ENCODE measurements around the gene GPATCH2.
"Not testable (repeated sequence)": the region's sequence is repeated elsewhere in the genome, so short reads cannot be mapped to it uniquely, and the experiment has no call there.

The GPATCH2 gene

DNA sequence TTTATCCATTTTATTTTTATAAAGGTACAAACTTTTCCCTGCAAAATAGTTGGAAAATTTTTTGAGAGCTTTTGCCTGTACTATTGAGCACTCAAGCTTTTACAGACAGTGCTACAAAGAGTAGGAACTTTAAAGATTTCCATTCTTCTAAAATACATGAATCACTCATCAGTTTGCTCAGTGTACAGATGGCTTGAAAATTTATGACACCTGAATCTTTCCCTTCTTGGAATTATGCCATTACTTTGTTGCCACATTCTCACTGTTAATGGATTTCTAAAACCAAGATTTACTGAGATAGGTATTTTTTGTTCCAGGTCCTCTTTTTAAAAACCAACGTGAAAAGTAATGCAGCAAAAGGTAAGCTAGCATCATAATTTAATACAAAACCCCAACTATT is 76.0 kb downstream of the GPATCH2 start:
- Mint-ChIP-seq H3K27ac (no peak overlapping the region), H3K4me1 (no peaks in the 10 kb centered on the region), H3K9me3 (peaks cover 4% of the 10 kb centered on the region), H3K36me3 (no peaks in the 10 kb centered on the region), H3K4me3 (no peak overlapping the region)
- ATAC-seq (no peak), DNase-seq (ENCODE audit: low spot score in 2 of 2) (no peak)

DNA sequence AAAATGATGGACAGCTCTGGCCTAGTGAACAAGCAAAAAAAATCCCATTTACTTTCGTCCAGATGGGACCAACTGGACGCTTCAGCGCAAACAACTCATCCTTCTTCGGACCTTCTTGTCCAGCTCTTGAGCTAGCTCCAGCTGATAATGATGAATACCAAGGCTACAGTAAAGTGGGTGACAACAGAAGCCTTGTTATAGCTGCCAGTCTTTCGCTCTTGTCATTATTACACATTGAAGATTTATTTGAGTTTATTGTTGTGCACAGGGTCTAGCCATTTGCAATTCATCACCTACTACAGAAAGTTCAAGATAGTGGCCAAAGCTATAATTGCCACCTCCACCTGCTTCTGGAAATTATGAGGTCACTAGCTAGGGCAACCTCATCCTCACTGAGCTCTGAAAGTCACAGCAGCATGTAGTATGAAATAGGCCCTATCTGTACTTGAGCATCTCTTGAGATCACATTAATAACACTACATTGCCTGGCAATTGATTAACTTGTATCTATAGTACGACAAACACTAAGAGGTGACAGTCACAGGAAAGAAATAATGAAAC is 76.9 kb downstream of the GPATCH2 start:
- no peak overlapping the region for H3K27ac Mint-ChIP-seq
- no peaks in the 10 kb centered on the region for H3K4me1 Mint-ChIP-seq
- DNase-seq (ENCODE audit: low spot score in 2 of 2) (no peak), ATAC-seq (no peak)
- no peaks in the 10 kb centered on the region for H3K36me3 Mint-ChIP-seq
- H3K4me3 Mint-ChIP-seq: no peak overlapping the region
- peaks cover 3% of the 10 kb centered on the region for H3K9me3 Mint-ChIP-seq

DNA sequence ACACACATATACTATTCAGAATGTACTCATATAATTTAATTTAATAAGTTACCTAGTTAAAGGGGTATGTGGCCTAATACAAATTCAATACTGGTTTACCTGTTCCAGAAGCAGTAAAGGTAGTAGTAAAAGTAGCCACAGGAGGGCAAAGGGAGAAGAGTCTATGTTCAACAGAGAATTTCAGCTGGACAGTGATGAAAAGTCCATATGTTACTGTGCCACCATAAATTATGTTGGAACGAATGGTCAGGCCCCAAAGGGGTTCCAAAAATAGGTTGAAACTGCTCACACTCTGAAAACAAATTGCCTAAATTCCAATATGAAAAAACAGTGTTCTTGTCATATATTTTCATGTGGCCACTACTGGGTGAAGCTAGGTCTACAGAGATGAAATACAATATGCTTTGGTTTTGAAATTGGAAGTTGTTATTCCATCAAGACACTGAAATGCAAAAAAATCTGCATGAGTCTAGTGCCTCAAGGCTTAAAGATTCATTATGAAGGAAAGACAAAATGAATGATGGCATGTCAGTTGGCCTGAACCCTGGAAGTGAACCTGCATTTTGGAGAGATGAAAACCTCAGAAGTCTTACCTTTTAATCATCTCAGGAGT is 78.4 kb downstream of the GPATCH2 start:
- H3K9me3 Mint-ChIP-seq: peaks cover 10% of the 10 kb centered on the region

DNA sequence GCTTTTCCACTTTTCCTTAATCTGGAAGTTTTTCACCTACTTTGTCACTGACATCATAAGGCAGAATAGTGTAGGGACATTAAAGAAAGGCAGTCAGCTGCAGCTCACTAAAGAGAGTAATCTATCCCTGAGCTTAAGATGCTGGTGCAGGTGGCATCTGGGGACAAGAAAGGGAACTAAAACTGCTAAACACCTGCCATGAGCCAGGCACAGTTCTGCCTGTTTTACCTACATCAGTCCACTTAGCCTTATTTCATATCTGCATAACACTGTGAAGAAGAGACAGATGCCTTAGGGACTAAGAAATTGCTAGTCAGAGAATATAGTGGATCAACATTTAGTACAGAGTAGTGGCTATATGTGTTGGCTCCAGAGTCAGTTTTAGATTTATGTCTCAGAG is 88.1 kb downstream of the GPATCH2 start:
- no peak overlapping the region for H3K27ac Mint-ChIP-seq
- ATAC-seq: no peak
- H3K36me3 Mint-ChIP-seq: no peaks in the 10 kb centered on the region
- no peaks in the 10 kb centered on the region for H3K4me1 Mint-ChIP-seq
- no peak overlapping the region for H3K4me3 Mint-ChIP-seq
- peaks cover under 1% of the 10 kb centered on the region for H3K9me3 Mint-ChIP-seq
- DNase-seq (ENCODE audit: low spot score in 2 of 2): no peak

More for the DNA sequence above, 78.4 kb downstream of the GPATCH2 start:
- ATAC-seq: no peak
- no peaks in the 10 kb centered on the region for H3K4me1 Mint-ChIP-seq
- no peak overlapping the region for H3K4me3 Mint-ChIP-seq
- H3K36me3 Mint-ChIP-seq: no peaks in the 10 kb centered on the region
- no peak overlapping the region for H3K27ac Mint-ChIP-seq
- no peak for DNase-seq (ENCODE audit: low spot score in 2 of 2)

DNA sequence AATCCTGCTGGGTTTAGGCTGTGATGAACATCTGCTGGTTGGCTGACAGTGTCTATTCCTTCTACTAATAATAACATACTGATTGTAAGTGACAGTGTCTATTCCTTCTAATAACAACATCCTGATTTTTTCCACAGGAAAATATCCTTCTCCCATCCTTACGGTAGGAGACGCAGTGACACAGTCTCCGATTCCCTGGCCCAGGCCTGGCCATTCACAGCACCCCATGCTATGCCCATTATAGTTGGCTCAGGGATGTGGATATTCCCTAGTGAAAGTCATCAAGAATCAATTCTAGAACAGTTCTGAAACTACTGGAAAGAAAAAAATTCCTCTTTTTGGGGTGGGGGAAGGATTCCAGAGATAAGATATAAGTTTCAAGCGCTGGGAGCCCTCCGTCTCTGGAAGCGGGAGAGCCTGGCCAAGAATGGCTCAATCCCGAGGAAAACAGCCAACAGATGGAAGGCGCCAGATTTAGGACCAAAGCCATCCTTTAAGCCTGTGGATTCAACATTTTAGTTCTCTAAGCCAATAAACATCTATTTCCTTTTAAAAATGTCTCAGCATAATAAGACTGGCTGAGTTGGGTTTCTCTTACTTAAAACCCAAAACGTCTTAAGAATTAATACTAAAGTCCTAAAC is 88.6 kb downstream of the GPATCH2 start:
- Mint-ChIP-seq H3K4me1 (no peaks in the 10 kb centered on the region), H3K36me3 (no peaks in the 10 kb centered on the region), H3K4me3 (no peak overlapping the region), H3K27ac (no peak overlapping the region), H3K9me3 (no peaks in the 10 kb centered on the region)
- ATAC-seq (no peak), DNase-seq (ENCODE audit: low spot score in 2 of 2) (no peak)

DNA sequence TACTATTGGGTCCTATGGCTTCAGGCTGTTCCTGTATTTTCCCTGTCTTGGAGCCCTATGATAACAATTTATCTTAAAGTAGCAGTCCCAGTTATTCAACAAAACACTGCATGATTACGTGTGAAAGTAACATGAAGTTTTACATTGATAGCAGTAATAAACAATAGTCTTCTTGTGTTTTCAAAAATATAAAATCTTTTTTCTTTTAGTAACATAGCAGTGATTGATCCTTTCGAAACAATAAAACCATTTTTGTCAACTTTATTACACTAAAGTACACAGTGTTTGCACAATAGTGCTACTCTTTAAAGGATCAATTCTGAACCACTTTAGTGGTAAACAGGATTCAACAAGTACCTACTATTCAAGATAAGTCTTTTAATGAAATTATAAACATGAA is 90.6 kb downstream of the GPATCH2 start:
- Mint-ChIP-seq H3K36me3 (no peaks in the 10 kb centered on the region), H3K27ac (no peak overlapping the region), H3K4me1 (no peaks in the 10 kb centered on the region), H3K9me3 (no peaks in the 10 kb centered on the region), H3K4me3 (no peak overlapping the region)
- DNase-seq (ENCODE audit: low spot score in 2 of 2): no peak
- no peak for ATAC-seq

DNA sequence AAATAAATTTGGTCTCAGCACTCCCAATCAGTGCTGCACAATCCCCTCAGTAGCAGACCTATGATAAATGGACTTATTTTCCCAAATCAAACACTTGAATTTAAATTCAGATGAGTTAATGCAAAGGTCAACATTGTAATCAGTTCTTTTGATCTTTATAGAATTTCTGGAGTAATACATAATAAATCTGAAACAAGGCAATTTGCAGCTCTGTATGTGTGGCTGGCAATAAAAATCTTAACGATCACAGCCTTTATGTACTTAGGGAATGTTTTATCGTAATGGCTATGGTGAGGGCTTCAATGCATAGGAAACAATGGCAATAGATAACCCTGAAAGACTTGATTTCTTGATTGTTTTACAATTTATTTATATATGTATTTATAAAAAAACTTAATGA is 91.4 kb downstream of the GPATCH2 start:
- no peaks in the 10 kb centered on the region for H3K4me1 Mint-ChIP-seq
- no peak overlapping the region for H3K27ac Mint-ChIP-seq
- no peak for DNase-seq (ENCODE audit: low spot score in 2 of 2)
- H3K4me3 Mint-ChIP-seq: no peak overlapping the region
- H3K36me3 Mint-ChIP-seq: no peaks in the 10 kb centered on the region
- no peaks in the 10 kb centered on the region for H3K9me3 Mint-ChIP-seq
- no peak for ATAC-seq

DNA sequence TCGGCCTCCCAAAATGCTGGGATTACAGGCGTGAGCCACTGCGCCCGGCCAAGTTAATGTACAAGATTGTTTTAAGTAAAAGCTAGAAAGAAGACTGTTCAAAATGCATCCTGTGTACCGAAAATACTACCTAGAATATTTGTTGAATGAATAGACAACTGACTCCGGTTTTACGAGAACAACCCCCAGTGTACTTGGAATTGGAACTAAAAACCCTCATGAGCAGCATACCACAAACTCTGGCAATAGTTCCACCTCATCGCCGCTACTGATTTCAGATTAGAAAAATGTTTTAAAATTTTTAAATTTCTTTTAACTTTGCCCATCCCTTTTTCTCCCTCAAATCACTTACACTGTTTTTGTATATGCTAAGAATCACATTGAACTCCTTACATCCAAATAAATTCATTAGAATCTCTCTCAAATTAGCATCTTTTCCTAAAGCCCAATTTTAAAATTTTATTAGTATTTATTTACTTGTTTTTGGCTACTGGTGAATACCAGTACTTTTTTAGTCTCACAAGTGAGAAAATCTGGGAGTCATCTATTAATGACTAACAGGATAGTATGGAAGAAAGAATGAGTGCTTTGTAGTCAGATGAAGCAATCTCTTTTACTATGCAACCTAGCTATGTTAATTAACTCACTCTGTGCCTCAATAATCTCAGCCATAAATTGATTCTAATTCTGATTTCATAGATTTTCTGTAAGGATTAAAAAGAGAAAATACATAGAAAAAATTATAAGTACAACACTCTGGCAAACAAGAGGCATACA is 95.1 kb downstream of the GPATCH2 start:
- H3K9me3 Mint-ChIP-seq: no peaks in the 10 kb centered on the region
- no peaks in the 10 kb centered on the region for H3K4me1 Mint-ChIP-seq
- H3K27ac Mint-ChIP-seq: no peak overlapping the region

DNA sequence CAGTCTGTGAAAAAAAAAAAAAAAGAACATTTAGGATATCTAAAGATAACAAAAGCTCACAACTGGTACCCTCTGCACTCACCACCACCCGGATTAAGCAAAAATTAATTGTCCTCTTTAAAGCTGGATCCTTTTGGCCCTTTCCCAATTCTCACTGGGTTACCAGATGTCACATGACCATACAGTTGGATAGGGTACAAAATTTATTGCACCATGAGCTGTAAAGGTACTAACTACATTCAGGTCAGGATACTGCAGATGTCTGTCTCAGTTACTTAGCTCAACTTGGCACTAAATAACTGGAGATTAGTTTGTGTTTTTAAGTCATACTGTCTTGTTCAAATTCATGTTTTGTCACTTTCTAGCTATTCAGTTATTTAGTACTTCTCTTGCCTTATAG is 96.3 kb downstream of the GPATCH2 start:
- no peaks in the 10 kb centered on the region for H3K36me3 Mint-ChIP-seq
- ATAC-seq (no peak), DNase-seq (ENCODE audit: low spot score in 2 of 2) (no peak)
- H3K4me1 Mint-ChIP-seq: no peaks in the 10 kb centered on the region
- no peak overlapping the region for H3K4me3 Mint-ChIP-seq
- no peak overlapping the region for H3K27ac Mint-ChIP-seq
- H3K9me3 Mint-ChIP-seq: peaks cover 3% of the 10 kb centered on the region

More for the DNA sequence above, 95.1 kb downstream of the GPATCH2 start:
- Mint-ChIP-seq H3K36me3 (no peaks in the 10 kb centered on the region), H3K4me3 (no peak overlapping the region)
- ATAC-seq (no peak), DNase-seq (ENCODE audit: low spot score in 2 of 2) (no peak)

DNA sequence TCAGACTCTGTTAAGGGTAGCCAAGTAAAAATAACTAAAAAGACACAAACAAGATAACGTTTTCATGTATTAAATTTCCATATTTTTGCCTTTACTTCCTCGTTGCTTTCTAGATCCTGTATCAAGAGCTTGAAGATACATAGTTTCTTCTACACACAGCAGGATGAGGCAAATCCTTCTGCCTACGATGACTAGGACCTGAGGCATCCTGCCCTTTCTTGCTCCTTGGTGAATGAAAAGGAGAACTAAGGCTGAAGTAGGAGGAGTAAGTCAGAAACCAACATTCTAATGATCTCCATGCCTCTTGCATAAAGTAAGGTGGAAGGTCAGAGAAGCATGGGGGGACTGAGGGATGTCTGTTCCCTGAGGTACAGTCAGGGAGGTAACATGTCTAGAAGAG is 102.6 kb downstream of the GPATCH2 start:
- DNase-seq (ENCODE audit: low spot score in 2 of 2) (no peak), ATAC-seq (no peak)
- H3K4me3 Mint-ChIP-seq: no peak overlapping the region
- no peak overlapping the region for H3K27ac Mint-ChIP-seq
- peaks cover 3% of the 10 kb centered on the region for H3K9me3 Mint-ChIP-seq
- no peaks in the 10 kb centered on the region for H3K36me3 Mint-ChIP-seq
- no peaks in the 10 kb centered on the region for H3K4me1 Mint-ChIP-seq

DNA sequence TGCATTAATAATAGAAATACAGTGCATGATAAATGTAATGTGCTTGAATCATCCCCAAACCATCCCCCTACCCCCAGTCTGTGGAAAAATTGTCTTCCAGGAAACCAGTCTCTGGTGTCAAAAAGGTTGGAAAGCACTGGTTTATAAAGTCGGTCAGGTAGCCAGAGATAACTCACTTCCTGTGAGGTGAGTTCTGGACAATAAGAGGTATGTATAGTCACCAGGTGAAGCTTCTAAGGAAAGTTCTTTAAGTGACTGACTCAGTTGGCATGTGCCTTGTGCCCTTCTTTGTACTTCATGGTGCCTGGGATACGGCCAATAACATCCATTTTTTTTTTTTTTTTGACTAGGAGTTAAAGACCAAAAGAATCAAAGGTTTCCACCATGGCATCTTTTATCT is 103.7 kb downstream of the GPATCH2 start:
- no peaks in the 10 kb centered on the region for H3K4me1 Mint-ChIP-seq
- H3K9me3 Mint-ChIP-seq: peaks cover 3% of the 10 kb centered on the region
- no peak overlapping the region for H3K4me3 Mint-ChIP-seq
- no peaks in the 10 kb centered on the region for H3K36me3 Mint-ChIP-seq
- no peak overlapping the region for H3K27ac Mint-ChIP-seq
- no peak for DNase-seq (ENCODE audit: low spot score in 2 of 2)
- no peak for ATAC-seq

DNA sequence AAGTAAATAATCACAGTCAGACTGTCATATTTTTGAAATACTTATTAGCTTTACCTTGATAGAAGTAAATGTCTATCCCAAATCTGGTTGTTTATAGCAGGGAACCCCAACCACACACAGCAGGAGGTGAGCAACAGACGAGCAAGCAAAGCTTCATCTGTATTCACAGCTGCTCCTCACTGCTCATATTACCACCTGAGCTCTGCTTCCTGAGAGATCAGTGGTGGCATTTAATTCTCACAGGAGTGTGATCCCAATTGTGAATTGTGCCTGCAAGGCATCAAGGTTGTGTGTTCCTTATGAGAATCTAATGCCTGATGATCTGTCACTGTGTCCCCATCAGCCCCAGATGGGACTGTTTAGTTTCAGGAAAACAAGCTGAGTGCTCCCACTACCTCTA is 104.3 kb downstream of the GPATCH2 start:
- Mint-ChIP-seq H3K27ac (no peak overlapping the region), H3K4me1 (no peaks in the 10 kb centered on the region), H3K9me3 (peaks cover 3% of the 10 kb centered on the region), H3K4me3 (no peak overlapping the region), H3K36me3 (no peaks in the 10 kb centered on the region)
- DNase-seq (ENCODE audit: low spot score in 2 of 2) (no peak), ATAC-seq (no peak)

DNA sequence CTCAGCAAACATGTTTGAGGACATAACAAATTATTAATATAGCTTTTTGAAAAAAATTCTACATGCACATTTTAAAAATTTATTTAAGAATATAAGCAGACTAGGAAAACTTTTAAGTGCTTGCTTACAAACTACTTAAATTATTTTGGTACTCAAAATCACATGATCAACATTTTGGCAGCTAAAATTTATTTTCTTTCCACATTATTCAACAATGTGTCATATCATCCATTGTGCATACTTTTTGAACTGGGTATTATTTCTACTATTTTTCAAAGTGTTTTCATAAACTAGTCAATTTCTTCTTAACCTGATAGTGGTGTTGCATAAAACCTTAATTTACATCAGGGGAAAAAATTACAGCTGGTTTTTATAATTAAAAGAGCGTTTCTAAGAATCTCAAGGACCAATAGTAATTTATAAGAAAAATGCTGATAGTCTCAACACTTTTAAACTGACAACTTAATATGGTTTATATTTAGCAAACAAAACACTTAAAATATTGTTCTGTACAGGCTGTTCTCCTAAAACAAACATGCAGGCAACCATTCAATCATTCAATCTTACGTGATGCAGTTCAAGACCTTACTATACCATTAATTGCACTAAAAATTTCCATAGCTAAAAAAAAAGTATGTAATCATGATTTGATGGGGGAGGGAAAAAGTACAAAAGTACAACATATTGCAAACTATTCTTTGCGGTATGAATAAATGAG is 105.0 kb downstream of the GPATCH2 start:
- H3K36me3 Mint-ChIP-seq: no peaks in the 10 kb centered on the region
- H3K4me1 Mint-ChIP-seq: no peaks in the 10 kb centered on the region
- peaks cover 3% of the 10 kb centered on the region for H3K9me3 Mint-ChIP-seq
- H3K27ac Mint-ChIP-seq: no peak overlapping the region
- DNase-seq (ENCODE audit: low spot score in 2 of 2): no peak
- ATAC-seq: no peak
- no peak overlapping the region for H3K4me3 Mint-ChIP-seq

DNA sequence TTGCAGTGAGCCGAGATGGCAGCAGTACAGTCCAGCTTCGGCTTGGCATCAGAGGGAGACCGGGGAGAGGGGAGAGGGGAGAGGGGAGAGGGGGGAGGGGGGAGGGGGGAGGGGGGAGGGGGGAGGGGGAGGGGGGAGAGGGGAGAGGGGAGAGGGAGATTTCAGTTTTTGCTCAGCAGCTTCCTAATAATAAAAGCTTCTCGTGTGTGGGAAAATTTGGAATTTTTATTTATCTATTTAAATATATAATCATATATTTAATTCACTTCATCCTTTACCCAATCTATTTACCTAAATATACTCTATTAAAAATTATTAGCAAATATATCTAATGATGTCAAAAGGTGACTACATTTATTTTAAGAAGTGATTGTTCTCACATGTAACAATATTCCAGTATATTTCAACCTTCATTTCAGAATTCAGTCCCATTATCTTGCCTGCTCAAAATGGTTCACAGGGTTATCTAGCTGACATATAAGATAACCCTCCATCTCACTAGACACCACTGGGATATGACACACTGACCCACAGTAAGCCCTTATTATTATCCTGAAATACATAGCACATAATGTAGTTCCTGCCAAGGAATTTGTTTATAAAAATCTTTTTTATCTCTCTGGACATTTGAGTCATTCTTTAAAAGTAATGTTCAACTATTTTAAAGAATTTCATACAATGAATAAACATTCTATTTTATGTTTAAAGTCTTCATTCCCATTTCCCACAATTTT is 105.9 kb downstream of the GPATCH2 start:
- H3K4me3 Mint-ChIP-seq: no peak overlapping the region
- H3K36me3 Mint-ChIP-seq: no peaks in the 10 kb centered on the region
- H3K27ac Mint-ChIP-seq: no peak overlapping the region
- ATAC-seq (no peak), DNase-seq (ENCODE audit: low spot score in 2 of 2) (no peak)
- peaks cover 3% of the 10 kb centered on the region for H3K9me3 Mint-ChIP-seq
- no peaks in the 10 kb centered on the region for H3K4me1 Mint-ChIP-seq

DNA sequence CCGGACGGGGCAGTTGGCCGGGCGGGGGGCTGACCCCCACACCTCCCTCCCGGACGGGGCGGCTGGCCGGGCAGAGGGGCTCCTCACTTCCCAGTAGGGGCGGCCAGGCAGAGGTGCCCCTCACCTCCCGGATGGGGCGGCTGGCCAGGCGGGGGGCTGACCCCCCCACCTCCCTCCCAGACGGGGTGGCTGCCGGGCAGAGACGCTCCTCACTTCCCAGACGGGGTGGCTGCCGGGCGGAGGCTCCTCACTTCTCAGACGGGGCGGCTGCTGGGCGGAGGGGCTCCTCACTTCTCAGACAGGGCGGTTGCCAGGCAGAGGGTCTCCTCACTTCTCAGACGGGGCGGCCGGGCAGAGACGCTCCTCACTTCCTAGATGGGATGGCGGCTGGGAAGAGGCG is 107.0 kb downstream of the GPATCH2 start:
- H3K36me3 Mint-ChIP-seq; ATAC-seq; H3K4me3 Mint-ChIP-seq; DNase-seq (ENCODE audit: low spot score in 2 of 2); H3K27ac Mint-ChIP-seq; H3K9me3 Mint-ChIP-seq; H3K4me1 Mint-ChIP-seq: not testable (repeated sequence)
